SU-DHL-6 (cell line): ENCODE measurements around the gene ZNF627.
A peak's percentile ranks its signal among the peaks of the same experiment; 100 is the strongest.
"Not testable (repeated sequence)": the region's sequence is repeated elsewhere in the genome, so short reads cannot be mapped to it uniquely, and the experiment has no call there.

Experiments
- H2AFZ ChIP-seq: fragments of 200-600 bp; sonication (generic); 2 replicates; pipeline ENCODE4 v1.6.1; 2014; ENCODE audit warnings: low read depth, mild to moderate bottlenecking, moderate library complexity, mixed read lengths, antibody characterized with exemption, low read length; ENCODE audit not compliant: severe bottlenecking
- H3F3A ChIP-seq: fragments of 200-600 bp; shearing (Covaris generic); 2 replicates; pipeline ENCODE4 v1.6.0; 2016; ENCODE audit warnings: antibody characterized with exemption, mild to moderate bottlenecking; ENCODE audit not compliant: insufficient read depth
- H3K27ac ChIP-seq: fragments of 200-600 bp; sonication (generic); 2 replicates; pipeline ENCODE4 v1.5.1; 2016; ENCODE audit warnings: low read depth, mild to moderate bottlenecking, low read length, moderate library complexity, mixed read lengths
- H3K27me3 ChIP-seq: fragments of 200-600 bp; sonication (generic), shearing (Covaris generic); 2 replicates; pipeline ENCODE4 v1.6.0; 2014; ENCODE audit warnings: mild to moderate bottlenecking, low read length
- H3K36me3 ChIP-seq: fragments of 200-600 bp; sonication (generic); 2 replicates; pipeline ENCODE4 v1.6.1; 2014; ENCODE audit warnings: mild to moderate bottlenecking, low read length, mixed read lengths
- H3K4me2 ChIP-seq: fragments of 300-600, 200-600 bp; shearing (Covaris generic), sonication (generic); 2 replicates; pipeline ENCODE4 v1.6.0; 2014; ENCODE audit warnings: low read length, low read depth, mild to moderate bottlenecking; ENCODE audit not compliant: poor library complexity, severe bottlenecking
- H3K4me3 ChIP-seq: fragments of 200-600 bp; sonication (generic); 2 replicates; pipeline ENCODE4 v1.5.1; 2014; ENCODE audit warnings: antibody characterized with exemption, low read length, mild to moderate bottlenecking, mixed read lengths; ENCODE audit not compliant: insufficient read depth, poor library complexity, severe bottlenecking
- H3K79me2 ChIP-seq: fragments of 200-600 bp; sonication (generic); 2 replicates; pipeline ENCODE4 v1.6.1; 2014; ENCODE audit warnings: mild to moderate bottlenecking, low read length, moderate library complexity; ENCODE audit not compliant: insufficient read depth
- H3K9ac ChIP-seq: fragments of 200-600 bp; sonication (generic); 2 replicates; pipeline ENCODE4 v1.7.0; 2014; ENCODE audit warnings: mild to moderate bottlenecking, low read length
- H3K9me2 ChIP-seq: fragments of 200-600 bp; sonication (generic); replicated peaks from 2 replicates; pipeline ENCODE4 v1.6.1; 2014; ENCODE audit warnings: low read length; ENCODE audit not compliant: insufficient read depth
- H3K9me3 ChIP-seq: fragments of 200-600 bp; sonication (generic); 2 replicates; pipeline ENCODE4 v1.6.1; 2014; ENCODE audit warnings: low read length, mixed read lengths; ENCODE audit not compliant: insufficient read depth
- H4K20me1 ChIP-seq: fragments of 200-600 bp; sonication (generic); 2 replicates; pipeline ENCODE4 v1.6.1; 2014; ENCODE audit warnings: low read depth, mild to moderate bottlenecking, antibody characterized with exemption, low read length, moderate library complexity, mixed read lengths
- EZH2phosphoT487 ChIP-seq: fragments of 200-600 bp; sonication (generic), shearing (Covaris generic); conservative IDR thresholded peaks from 2 replicates; pipeline ENCODE4 v1.6.1; 2018; ENCODE audit warnings: mild to moderate bottlenecking, antibody characterized with exemption, low read length, moderate library complexity, mixed read lengths
- TF ChIP-seq, protein P1 (sequence below): fragments of 200-600 bp; sonication (generic); IDR thresholded peaks from one replicate; pipeline ENCODE4 v1.5.1; 2017; ENCODE audit warnings: antibody characterized with exemption, mild to moderate bottlenecking, low read length, moderate library complexity; ENCODE audit not compliant: insufficient read depth, poor library complexity, severe bottlenecking

ZNF627 gene

GRCh38 chr19:11560404-11561051, 36.8 kb upstream of the ZNF627 start:
- Histone ChIP-seq H4K20me1 (no peaks in the 10 kb centered on the region), H3K36me3 (no peaks in the 10 kb centered on the region), H3F3A (peaks cover 16% of the 10 kb centered on the region; the same call in 1 of the 2 replicates), H3K9me2 (no peaks in the 10 kb centered on the region), H3K4me2 (peak overlapping the region; percentile 97), H2AFZ (no peak overlapping the region), H3K79me2 (peaks cover 26% of the 10 kb centered on the region), H3K27me3 (no peaks in the 10 kb centered on the region), H3K4me3 (peak overlapping the region; percentile 75), H3K27ac (peak overlapping the region; percentile 27; the same call in 1 of the 2 replicates), H3K9ac (peak overlapping the region; percentile 71), H3K9me3 (no peaks in the 10 kb centered on the region)
- TF ChIP-seq, protein P1, sequence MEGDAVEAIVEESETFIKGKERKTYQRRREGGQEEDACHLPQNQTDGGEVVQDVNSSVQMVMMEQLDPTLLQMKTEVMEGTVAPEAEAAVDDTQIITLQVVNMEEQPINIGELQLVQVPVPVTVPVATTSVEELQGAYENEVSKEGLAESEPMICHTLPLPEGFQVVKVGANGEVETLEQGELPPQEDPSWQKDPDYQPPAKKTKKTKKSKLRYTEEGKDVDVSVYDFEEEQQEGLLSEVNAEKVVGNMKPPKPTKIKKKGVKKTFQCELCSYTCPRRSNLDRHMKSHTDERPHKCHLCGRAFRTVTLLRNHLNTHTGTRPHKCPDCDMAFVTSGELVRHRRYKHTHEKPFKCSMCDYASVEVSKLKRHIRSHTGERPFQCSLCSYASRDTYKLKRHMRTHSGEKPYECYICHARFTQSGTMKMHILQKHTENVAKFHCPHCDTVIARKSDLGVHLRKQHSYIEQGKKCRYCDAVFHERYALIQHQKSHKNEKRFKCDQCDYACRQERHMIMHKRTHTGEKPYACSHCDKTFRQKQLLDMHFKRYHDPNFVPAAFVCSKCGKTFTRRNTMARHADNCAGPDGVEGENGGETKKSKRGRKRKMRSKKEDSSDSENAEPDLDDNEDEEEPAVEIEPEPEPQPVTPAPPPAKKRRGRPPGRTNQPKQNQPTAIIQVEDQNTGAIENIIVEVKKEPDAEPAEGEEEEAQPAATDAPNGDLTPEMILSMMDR, result peak; percentile 68
- no peak for TF ChIP-seq EZH2phosphoT487

- no peaks in the 10 kb centered on the region for H3K9me3 ChIP-seq
- no peaks in the 10 kb centered on the region for H3K27me3 ChIP-seq
- H3K4me2 ChIP-seq, result no peak overlapping the region
- H3K79me2 ChIP-seq, result peaks cover 5% of the 10 kb centered on the region
- H3K4me3 ChIP-seq, result no peak overlapping the region
- no peak for TF ChIP-seq EZH2phosphoT487
- TF ChIP-seq, protein P1, result no peak
- no peaks in the 10 kb centered on the region for H3K36me3 ChIP-seq
- H4K20me1 ChIP-seq, result no peaks in the 10 kb centered on the region
- no peak overlapping the region for H3K27ac ChIP-seq
- no peak overlapping the region for H2AFZ ChIP-seq
- no peaks in the 10 kb centered on the region for H3K9me2 ChIP-seq
- H3F3A ChIP-seq, result peaks cover 25% of the 10 kb centered on the region
- no peak overlapping the region for H3K9ac ChIP-seq
Observed at GRCh38 chr19:11563532-11563931, 33.8 kb upstream of the ZNF627 start.

GRCh38 chr19:11564082-11564807, 33.0 kb upstream of the ZNF627 start:
- not testable (repeated sequence) for H2AFZ ChIP-seq, H3K9ac ChIP-seq, H3K4me2 ChIP-seq

DNA sequence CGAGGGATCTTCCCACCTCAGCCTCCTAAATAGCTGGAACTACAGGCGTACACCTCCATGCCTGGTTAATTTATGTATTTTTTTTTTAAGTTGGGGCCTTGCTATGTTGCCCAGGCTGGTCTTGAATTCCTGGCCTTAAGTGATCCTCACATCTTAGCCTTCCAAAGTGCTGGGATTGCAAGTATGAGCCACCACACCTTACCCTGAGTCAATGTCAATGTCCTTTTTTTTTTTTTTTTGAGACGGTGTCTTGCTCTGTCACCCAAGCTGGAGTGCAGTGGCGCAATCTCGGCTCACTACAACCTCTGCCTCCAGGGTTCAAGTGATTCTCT, 31.7 kb upstream of the ZNF627 start:
- not testable (repeated sequence) for H3K27ac ChIP-seq, H3K9ac ChIP-seq, H4K20me1 ChIP-seq, H3K27me3 ChIP-seq, H3K9me3 ChIP-seq, H3K36me3 ChIP-seq, H2AFZ ChIP-seq, H3K4me2 ChIP-seq, H3K79me2 ChIP-seq, H3K9me2 ChIP-seq, H3K4me3 ChIP-seq
- H3F3A ChIP-seq, result peaks cover 18% of the 10 kb centered on the region

More at GRCh38 chr19:11564082-11564807, 33.0 kb upstream of the ZNF627 start:
- H4K20me1 ChIP-seq, H3K4me3 ChIP-seq, H3K27me3 ChIP-seq, H3K27ac ChIP-seq, H3K9me3 ChIP-seq, H3K36me3 ChIP-seq, H3K79me2 ChIP-seq, H3K9me2 ChIP-seq: not testable (repeated sequence)
- H3F3A ChIP-seq, result peaks cover 25% of the 10 kb centered on the region
